OCI-LY1 (cell line): Measurements from ENCODE around the gene CA9.

Source experiments
- CTCF ChIP-seq: fragments of 200-600 bp; sonication (generic), shearing (Covaris generic); IDR thresholded peaks from 2 replicates; pipeline ENCODE4 v1.5.1; 2017; ENCODE audit warnings: mild to moderate bottlenecking, antibody characterized with exemption, low read length, moderate library complexity, mixed read lengths
- EZH2 ChIP-seq: fragments of 200-600 bp; sonication (generic), shearing (Covaris generic); IDR thresholded peaks from 2 replicates; pipeline ENCODE4 v1.8.0; 2017; ENCODE audit warnings: borderline replicate concordance, mixed run types, mild to moderate bottlenecking, antibody characterized with exemption, low read length, moderate library complexity, mixed read lengths

GRCh38 chr9:35652829-35653209 lies 20.9 kb upstream of the CA9 start:
- no peak for TF ChIP-seq CTCF
- no peak for TF ChIP-seq EZH2
